GM19372 (cell line): ENCODE data around the gene HES5.
"Not testable (repeated sequence)": the region's sequence is repeated elsewhere in the genome, so short reads cannot be mapped to it uniquely, and the experiment has no call there.

Source experiments
- ATAC-seq: cut with Tn5 transposase; IDR thresholded peaks from one replicate; pipeline ENCODE4 v1.9.1; 2021; ENCODE audit warnings: mild to moderate bottlenecking, low read depth, moderate library complexity; ENCODE audit not compliant: unreplicated experiment

HES5 gene, protein sequence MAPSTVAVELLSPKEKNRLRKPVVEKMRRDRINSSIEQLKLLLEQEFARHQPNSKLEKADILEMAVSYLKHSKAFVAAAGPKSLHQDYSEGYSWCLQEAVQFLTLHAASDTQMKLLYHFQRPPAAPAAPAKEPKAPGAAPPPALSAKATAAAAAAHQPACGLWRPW

DNA sequence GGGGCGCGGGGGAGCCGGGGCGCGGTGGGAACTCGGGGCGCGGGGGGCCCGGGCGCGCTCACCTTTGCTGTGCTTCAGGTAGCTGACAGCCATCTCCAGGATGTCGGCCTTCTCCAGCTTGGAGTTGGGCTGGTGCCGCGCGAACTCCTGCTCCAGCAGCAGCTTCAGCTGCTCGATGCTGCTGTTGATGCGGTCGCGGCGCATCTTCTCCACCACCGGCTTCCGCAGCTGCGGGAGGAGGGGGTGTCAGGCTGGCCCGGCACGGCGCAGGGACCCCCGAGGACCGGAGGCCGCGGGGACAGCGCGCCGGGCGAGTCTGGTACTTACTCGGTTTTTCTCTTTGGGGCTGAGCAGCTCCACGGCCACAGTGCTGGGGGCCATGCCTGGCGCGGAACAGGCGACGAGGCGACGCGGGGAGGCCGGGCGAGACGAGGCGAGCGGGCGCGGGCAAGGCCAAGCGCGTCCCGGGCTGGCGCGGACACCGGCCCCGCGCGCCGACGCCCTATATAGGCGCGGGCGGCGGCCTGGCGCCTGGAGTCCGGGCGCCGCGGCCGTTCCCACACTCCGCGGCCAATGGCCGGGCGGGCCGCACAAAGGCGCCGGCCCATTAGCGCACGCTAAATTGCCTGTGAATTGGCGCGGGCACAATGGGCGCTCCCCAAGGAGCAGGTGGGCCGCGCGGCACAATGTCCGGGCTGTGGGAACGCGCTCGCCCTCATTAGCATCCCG lies at the start of gene HES5:
HES5 (minus strand) TSS at position 480 of the 729 bp plus-strand sequence; CDS start at position 381, 99 bp downstream.
- ATAC-seq = no peak

GRCh38 chr1:2578758-2579118 lies 48.7 kb upstream of the HES5 start:
- no peak for ATAC-seq

GRCh38 chr1:2577565-2578075 lies 47.6 kb upstream of the HES5 start:
- ATAC-seq = peak; percentile 38

- no peak for ATAC-seq
These were observed 46.0 kb upstream of the HES5 start for GRCh38 chr1:2575801-2576663.

DNA sequence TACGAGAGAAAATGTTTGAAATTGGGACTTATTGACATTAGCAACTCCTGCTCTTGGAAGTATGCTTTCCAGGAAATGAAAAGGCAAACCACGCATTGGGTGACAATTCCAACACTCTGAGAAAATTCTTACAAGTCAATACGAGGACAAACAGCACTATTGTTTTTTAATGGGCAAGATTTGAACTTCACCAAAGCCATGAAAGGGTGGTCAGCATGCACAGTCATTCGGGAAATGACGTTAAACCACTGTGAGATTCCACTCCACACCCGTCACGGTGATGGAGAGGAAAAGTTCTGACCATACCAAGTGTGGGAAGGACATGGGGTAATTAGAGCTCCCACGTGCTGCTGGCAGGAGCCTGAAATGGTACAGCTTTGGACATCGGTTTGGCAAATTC lies 44.3 kb upstream of the HES5 start:
- ATAC-seq = no peak

- ATAC-seq = no peak
These were observed 43.3 kb upstream of the HES5 start for GRCh38 chr1:2573250-2573920.

GRCh38 chr1:2571348-2571747 lies 41.3 kb upstream of the HES5 start:
- ATAC-seq = no peak

GRCh38 chr1:2570332-2570731 lies 40.3 kb upstream of the HES5 start:
- no peak for ATAC-seq

- not testable (repeated sequence) for ATAC-seq
These were observed 39.6 kb upstream of the HES5 start for GRCh38 chr1:2569703-2570102.

DNA sequence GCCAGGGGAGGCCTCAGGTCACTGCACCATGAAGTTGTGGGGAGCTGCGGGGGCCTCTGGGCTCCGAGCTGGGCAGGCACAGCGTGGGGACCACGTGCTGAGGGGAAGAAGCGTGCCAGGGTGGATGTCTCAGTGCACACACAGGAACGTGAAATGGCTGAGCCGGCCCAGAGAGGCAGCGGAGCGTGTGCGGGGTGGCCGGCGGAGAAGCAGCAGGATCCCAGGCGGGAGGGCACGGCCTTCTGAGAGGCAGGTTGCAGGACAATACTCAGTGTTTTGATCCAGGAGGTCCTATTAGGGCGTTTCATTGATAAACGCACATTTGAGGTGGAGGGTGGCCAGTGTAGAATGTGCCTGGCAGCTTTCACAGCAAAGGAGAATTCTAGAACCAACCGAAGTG lies 39.0 kb upstream of the HES5 start:
- no peak for ATAC-seq

- ATAC-seq = not testable (repeated sequence)
These were observed 38.2 kb upstream of the HES5 start for GRCh38 chr1:2568187-2568816.

GRCh38 chr1:2567083-2567679 lies 37.1 kb upstream of the HES5 start:
- ATAC-seq = no peak

DNA sequence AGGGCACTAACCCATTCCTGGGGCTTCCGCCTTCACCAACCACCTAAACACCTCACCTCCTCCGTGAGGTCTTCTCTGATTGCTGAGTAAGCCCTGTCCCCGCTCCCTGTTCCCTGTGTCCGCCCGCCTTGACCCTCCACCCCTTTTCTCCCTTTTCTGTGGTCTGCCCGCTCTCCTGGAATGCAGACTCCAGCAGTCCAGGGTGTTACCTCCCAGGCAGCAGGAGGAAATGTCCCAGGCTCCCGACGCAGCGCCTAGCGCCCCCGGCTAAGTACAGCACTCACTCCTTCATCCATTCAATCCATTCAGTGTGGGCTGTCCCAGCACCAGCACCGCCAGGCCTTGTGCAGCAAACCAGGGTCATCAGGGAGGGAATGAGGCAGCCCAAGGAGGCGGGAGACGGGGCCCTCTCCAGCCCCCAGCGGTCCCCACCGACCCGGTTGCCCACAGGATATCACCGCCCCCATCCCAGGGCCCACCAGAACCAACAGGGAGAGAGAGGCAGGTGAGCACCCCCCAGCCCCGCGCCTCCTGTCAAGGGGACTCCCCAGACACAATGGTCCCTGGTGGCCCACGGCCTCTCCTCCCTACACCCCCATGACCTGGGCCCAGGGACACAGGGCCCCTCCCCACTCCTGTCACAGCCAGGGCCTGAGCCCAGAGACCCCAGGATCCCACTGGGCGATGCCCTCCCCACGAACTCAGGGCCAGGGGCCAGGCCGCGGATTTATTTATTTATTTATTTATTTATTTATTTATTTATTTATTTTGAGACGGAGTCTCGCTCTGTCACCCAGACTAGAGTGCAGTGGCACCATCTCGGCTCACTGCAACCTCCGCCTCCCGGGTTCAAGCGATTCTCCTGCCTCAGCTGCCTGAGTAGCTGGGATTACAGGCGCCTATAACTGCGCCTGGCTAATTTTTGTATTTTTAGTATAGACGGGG lies 36.3 kb upstream of the HES5 start:
- no peak for ATAC-seq

DNA sequence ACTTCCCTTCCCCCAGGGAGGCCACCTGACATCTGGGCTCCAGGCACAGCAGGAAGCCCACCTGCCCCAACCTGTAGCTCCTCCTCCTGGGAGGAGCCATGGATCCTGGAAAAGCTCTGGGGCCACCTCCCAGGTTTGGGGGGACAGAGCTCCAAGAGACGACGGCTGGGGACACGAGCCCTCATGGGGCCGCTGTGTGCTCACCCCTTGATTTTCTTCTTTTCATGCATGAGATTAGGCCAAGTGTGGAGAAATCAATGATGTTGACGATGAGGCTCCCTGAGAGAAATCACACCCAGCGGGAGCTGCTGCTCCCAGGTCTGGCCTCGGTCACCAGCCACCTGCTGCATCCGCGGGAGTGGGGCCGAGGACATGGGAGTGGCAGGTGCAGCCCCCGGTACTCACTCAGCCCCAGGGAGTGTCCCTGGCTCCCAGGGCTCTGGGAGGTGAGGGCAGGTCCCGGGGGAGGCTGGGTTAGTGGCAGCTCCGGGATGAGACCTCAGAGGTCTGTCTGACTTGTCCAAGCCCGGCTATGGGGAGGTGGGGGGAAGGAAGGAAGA lies 34.8 kb upstream of the HES5 start:
- ATAC-seq = no peak

- ATAC-seq = no peak
These were observed 34.1 kb upstream of the HES5 start for GRCh38 chr1:2564006-2564814.

DNA sequence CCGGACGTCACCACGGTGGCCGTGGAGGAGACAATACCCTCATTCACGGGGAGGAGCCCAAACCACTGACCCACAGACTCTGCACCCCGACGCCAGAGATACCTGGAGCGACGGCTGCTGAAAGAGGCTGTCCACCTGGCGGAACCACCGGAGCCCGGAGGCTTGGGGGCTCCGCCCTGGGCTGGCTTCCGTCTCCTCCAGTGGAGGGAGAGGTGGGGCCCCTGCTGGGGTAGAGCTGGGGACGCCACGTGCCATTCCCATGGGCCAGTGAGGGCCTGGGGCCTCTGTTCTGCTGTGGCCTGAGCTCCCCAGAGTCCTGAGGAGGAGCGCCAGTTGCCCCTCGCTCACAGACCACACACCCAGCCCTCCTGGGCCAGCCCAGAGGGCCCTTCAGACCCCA lies 33.1 kb upstream of the HES5 start:
- no peak for ATAC-seq
